Measurements from ENCODE around the gene PLEKHA5. TPM values are rescaled to one million over a fixed set of nuclear protein-coding genes. Genes with fewer than 3 reads are reported as not detected.
"Not testable (repeated sequence)": the region's sequence is repeated elsewhere in the genome, so short reads cannot be mapped to it uniquely, and the experiment has no call there.

The PLEKHA5 gene
- total RNA-seq, 4 donors from 2014 or later: 12.6 to 195 (median 49.6) TPM

GRCh38 chr12:19085090-19085489 is 44.4 kb upstream of the PLEKHA5 start:
- Histone ChIP-seq H3K36me3 (no peaks in the 10 kb centered on the region), H3K27ac (no peak overlapping the region), H3K4me3 (no peak overlapping the region), H3K4me1 (no peaks in the 10 kb centered on the region), H3K9me3 (no peaks in the 10 kb centered on the region), H3K27me3 (no peaks in the 10 kb centered on the region)
- TF ChIP-seq POLR2A (IDR thresholded peaks at IDR 0.05) (no peak), CTCF (IDR thresholded peaks at IDR 0.05) (no peak)
- intact Hi-C loops (cut with DNase I; ENCODE audit: low total_unique reads): no loop called here
- no peak for DNase-seq

- Histone ChIP-seq H3K9me3 (no peaks in the 10 kb centered on the region), H3K4me1 (no peaks in the 10 kb centered on the region), H3K27ac (no peak overlapping the region), H3K36me3 (no peaks in the 10 kb centered on the region), H3K27me3 (no peaks in the 10 kb centered on the region), H3K4me3 (no peak overlapping the region)
- DNase-seq: no peak
- TF ChIP-seq CTCF (IDR thresholded peaks at IDR 0.05) (no peak), POLR2A (IDR thresholded peaks at IDR 0.05) (no peak)
- intact Hi-C loops (cut with DNase I; ENCODE audit: low total_unique reads): no loop called here
Measured at GRCh38 chr12:19088606-19089005, 40.9 kb upstream of the PLEKHA5 start.

- H3K36me3 ChIP-seq; H3K27me3 ChIP-seq; H3K9me3 ChIP-seq; H3K4me1 ChIP-seq; DNase-seq; H3K27ac ChIP-seq; H3K4me3 ChIP-seq; intact Hi-C loops (cut with DNase I; ENCODE audit: low total_unique reads): not testable (repeated sequence)
Measured at GRCh38 chr12:19092482-19092881, 37.1 kb upstream of the PLEKHA5 start.

GRCh38 chr12:19093218-19093617 is 36.3 kb upstream of the PLEKHA5 start:
- no peak overlapping the region for H3K4me3 ChIP-seq
- no peaks in the 10 kb centered on the region for H3K9me3 ChIP-seq
- H3K4me1 ChIP-seq: no peaks in the 10 kb centered on the region
- no peaks in the 10 kb centered on the region for H3K27me3 ChIP-seq
- H3K27ac ChIP-seq: no peak overlapping the region
- TF ChIP-seq CTCF (IDR thresholded peaks at IDR 0.05) (no peak), POLR2A (IDR thresholded peaks at IDR 0.05) (no peak)
- H3K36me3 ChIP-seq: no peaks in the 10 kb centered on the region
- no peak for DNase-seq
- intact Hi-C loops (cut with DNase I; ENCODE audit: low total_unique reads): no loop called here

GRCh38 chr12:19095331-19095730 is 34.2 kb upstream of the PLEKHA5 start:
- DNase-seq: no peak
- Histone ChIP-seq H3K27ac (no peak overlapping the region), H3K4me1 (no peaks in the 10 kb centered on the region), H3K27me3 (no peaks in the 10 kb centered on the region), H3K36me3 (no peaks in the 10 kb centered on the region), H3K9me3 (no peaks in the 10 kb centered on the region), H3K4me3 (no peak overlapping the region)
- TF ChIP-seq CTCF (IDR thresholded peaks at IDR 0.05): no peak
- no peak for TF ChIP-seq POLR2A (IDR thresholded peaks at IDR 0.05)
- intact Hi-C loops (cut with DNase I; ENCODE audit: low total_unique reads): no loop called here
